ENCODE data around the gene CCT7. TPM values are rescaled to one million over a fixed set of nuclear protein-coding genes. Genes with fewer than 3 reads are reported as not detected.

Gene CCT7
- total and polyA plus RNA-seq, 10 of the 15 experiments (the other 5 are each of a cell fraction or from before 2014, with no cell fraction given) = 206 to 598 (median 486) TPM

GRCh38 chr2:73233154-73233931 is 765 bp upstream of the CCT7 start, which contains the start of gene PRADC1 (continued):
- TF ChIP-seq ZBTB40 (IDR thresholded peaks at IDR 0.05; ENCODE audit: borderline replicate concordance) (peak; percentile 30; the same call in 1 of the 2 replicates), EP300 (IDR thresholded peaks at IDR 0.05; ENCODE audit: borderline replicate concordance in 1 of 2, control insufficient read depth in 1 of 2, low read depth in 2 of 2, low read length in 2 of 2) (no peak), CBX5 (IDR thresholded peaks at IDR 0.05; ENCODE audit: low read depth) (no peak), HDAC6 (IDR thresholded peaks at IDR 0.05; ENCODE audit: unreplicated experiment) (peak; percentile 52), HCFC1 (IDR thresholded peaks at IDR 0.05; ENCODE audit: low read length) (no peak; the same call in 1 of the 2 replicates), MXI1 (IDR thresholded peaks at IDR 0.05; ENCODE audit: low read depth, low read length) (peak; percentile 86), CEBPZ (IDR thresholded peaks at IDR 0.05; ENCODE audit: low read depth, low read length) (peak; percentile 90), STAT3 (IDR thresholded peaks at IDR 0.05; ENCODE audit: low read depth, low read length) (no peak)
